GM21381 (cell line): ENCODE data around the gene RPGR.

ENCODE experiments used
- ATAC-seq: cut with Tn5 transposase; IDR thresholded peaks from one replicate; pipeline ENCODE4 v1.9.1; 2021; ENCODE audit warnings: mild to moderate bottlenecking, moderate library complexity; ENCODE audit not compliant: unreplicated experiment

Gene RPGR

GRCh38 chrX:38268011-38268410 is 59.3 kb downstream of the RPGR start:
- no peak for ATAC-seq

DNA sequence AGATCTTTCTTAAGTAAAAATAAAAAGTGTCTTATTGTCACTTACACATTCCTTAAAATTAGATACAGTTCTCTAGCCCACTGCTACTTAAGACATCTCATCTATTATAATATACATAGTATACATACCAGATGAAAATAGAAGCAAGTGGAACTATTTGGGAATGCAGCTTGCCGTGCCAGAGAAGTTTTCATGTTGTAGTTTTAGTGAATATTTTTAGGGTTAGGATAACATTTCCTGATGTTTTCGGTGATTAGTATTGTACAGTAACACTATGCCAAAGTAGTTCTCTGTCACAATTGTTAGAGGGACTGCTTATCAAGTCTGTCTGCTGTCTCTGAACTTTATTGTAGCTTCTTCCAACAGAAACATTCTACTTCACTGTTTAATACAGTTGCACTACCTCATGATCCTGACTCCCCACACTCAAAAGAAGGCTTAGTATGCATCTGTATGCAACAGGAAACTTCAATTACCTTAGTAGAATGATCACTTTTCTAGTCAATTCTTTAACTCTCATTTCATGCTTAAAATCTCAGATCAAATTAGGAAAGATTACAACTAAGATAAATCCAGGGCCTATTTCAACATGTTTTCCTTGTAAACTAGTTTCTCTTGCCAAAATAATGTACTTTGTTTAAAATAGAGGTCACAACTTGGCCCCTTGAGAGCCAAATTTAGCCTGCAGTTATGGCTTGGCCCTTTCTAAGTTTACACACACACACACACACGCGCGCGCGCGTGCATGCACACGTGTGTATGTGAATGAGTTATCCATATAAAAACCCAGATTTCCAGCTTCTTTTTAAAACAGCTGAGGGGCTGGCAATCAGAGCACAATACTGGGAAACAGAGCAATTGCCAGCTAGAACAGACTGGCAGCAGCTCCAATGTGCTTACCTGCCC is 64.3 kb downstream of the RPGR start:
- ATAC-seq, result no peak

GRCh38 chrX:38260231-38260630 is 67.1 kb downstream of the RPGR start:
- ATAC-seq, result no peak

DNA sequence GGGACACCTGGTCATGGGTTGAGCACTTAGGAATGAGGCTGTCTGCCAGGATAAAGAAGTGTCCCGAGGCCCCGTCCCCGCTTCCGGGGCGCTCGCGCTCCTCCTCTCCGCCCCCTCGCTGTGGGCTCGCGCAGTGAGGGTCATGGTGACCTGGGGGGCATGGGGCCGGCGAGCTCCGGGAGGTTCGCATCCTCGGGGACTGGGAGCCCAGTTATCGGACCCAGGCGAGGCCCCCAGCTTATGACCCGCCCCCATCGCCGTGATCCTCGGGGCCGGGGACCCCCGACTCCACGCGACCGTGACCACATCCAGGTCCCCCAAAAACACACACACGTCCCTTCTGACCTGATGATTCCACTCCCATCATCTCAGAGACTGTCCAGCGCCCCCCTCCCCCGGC is 71.3 kb downstream of the RPGR start:
- ATAC-seq, result no peak

- no peak for ATAC-seq
Measured at GRCh38 chrX:38249965-38250364, 77.3 kb downstream of the RPGR start.

DNA sequence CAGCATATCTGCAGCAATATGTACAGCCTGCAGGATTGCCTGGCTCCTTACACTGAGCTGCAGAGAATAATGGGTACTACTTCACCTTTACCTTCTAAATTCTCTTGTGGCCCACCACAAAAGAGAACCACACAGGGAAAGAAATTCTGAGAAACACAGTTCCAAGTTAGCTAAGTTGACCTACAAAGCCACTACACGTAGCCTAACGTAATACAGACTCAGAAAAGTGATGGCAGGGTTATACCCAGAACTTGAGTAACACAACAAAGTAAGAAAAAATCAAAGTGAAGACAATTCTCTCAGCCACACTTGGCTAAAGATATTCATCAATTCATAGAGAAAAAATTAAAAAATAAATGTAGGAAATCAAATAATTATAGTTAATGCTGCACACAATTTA is 80.3 kb downstream of the RPGR start:
- ATAC-seq, result no peak

GRCh38 chrX:38240541-38240940 is 86.8 kb downstream of the RPGR start:
- no peak for ATAC-seq

- no peak for ATAC-seq
Measured at GRCh38 chrX:38236901-38237615, 90.3 kb downstream of the RPGR start.

- ATAC-seq, result no peak
Measured at GRCh38 chrX:38233891-38234667, 93.2 kb downstream of the RPGR start.

DNA sequence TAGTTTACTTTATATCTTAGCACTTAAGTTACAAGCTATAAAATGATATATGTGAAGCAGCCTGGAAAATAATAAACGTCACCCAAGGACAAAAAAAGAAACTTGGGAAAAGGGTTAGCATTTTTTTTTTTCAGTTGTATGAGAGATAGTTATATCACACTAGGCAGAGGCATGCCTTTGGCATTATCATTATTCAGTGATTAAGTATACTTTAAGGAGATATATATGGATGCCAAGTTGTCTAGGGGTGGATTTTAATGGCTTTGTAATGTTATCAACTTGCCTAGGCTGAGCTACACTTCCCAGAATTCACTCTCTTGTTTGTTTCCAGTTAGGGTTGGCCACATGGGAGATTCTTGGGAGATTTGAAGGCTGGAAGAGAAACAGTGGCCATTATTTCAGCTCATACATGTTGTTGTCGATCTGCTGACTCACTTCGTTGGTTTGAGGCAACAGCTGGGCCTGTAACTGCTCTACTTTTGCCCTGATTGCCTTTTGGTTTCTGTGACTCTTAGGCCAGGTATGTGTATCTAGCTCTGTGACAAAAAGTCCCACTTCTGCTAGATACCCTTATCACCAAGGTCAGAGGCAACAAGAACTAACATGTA is 95.1 kb downstream of the RPGR start:
- no peak for ATAC-seq

- no peak for ATAC-seq
Measured at GRCh38 chrX:38225093-38225492, 102.2 kb downstream of the RPGR start.

GRCh38 chrX:38224160-38224559 is 103.1 kb downstream of the RPGR start:
- no peak for ATAC-seq

- ATAC-seq, result no peak
Measured at GRCh38 chrX:38221391-38221929, 105.8 kb downstream of the RPGR start.

DNA sequence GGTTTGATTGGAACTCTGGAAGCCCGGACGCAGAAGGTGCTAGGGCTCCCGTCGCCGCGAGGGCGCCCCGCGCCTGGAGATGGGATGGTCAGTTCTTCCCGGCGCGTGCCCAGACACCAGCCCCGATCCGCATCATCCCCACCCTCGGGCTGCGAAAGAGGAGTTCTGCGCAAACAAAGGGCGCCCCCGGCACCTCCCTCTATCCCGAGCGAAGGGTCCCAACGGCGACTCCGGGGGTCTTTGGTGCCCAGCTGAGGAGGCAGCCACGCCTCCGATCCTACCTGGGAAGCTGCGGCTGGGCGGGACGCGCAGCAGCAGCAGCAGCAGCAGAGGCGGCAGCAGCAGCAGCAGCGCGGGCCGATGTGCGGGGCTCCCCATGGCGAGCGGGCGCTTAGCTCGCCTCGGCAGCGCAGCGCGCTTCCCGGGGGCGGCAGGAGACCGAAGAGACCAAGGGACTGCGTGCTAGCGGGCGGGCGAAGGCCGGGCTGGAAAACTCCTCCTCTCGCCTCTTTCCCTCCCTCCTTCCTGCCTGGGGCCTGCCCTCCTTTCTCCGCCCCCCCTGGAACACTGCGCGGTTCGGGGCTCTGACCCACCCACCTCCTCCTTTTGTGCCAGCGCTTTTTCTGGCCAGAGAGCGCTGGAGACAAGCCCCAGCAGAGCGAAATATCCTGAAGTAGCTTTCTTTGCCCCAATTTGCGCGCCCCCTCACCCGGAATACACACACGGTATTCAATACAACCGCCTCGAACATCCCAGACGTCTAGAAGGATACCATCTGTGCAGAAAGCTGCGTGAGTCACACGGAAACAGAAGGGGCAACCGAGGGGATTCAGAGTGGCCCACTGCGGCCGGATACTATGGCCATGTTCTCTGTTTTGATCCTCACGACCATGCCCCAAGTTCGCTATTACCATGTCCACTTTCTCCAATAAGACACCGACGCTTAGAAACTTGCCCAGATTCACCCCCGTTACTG is 106.6 kb downstream of the RPGR start, which contains the start of gene SRPX:
Gene SRPX (minus strand): TSS at position 457 of the 976 bp plus-strand sequence. CDS start 79 bp downstream, at position 378.
- ATAC-seq, result no peak

DNA sequence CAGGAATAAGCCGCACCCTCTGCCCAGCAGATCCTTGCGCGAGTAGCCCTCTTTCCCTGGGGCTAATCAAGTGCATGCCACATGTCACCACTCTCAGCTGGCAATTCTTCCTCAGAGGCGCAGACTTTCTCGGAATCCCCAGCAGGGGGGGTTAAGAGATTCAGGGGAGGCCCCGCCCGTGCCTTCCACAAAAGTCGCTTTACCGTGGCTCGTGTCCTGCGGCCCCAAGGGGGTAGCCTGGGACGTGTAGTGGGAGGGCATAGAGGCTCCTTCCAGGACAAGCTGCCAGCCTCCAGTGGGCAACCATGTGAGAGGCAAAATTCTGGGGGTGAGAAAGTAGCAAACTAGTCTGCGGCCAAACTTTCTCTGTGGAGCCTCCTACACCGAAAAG is 107.3 kb downstream of the RPGR start:
- ATAC-seq, result no peak
